CD4-positive, alpha-beta T cell (primary cell): Measurements from ENCODE around the gene IGF2BP2. TPM values are rescaled to one million over a fixed set of nuclear protein-coding genes. Genes with fewer than 3 reads are reported as not detected.

ENCODE experiments used
- ATAC-seq: fragments of 200-7000 bp; cut with Tn5 transposase; one replicate; pipeline ENCODE4 v1.10.0; 2022; ENCODE audit warnings: mild to moderate bottlenecking; ENCODE audit not compliant: poor library complexity
- CTCF ChIA-PET: fragments of 350-600 bp; sonication (Branson Sonifier 250); formaldehyde crosslinking; loops from one replicate; lab custom pipeline; 2021; ENCODE audit warnings: antibody characterized with exemption, inconsistent platforms; lab: Charles Lee
- POLR2A ChIA-PET: fragments of 350-600 bp; sonication (Branson Sonifier 250); formaldehyde crosslinking; loops from one replicate; lab custom pipeline; 2021; ENCODE audit warnings: antibody characterized with exemption, inconsistent platforms; lab: Charles Lee
- DNase-seq, 14 experiments: peaks; one replicate each; pipeline ENCODE4 v3.0.0-alpha.2; 2013 to 2020; ENCODE audit warnings: mixed read lengths in 2 of 14
- H3K27ac ChIP-seq, 2 donors: one replicate each; pipeline versions ENCODE4 v1.5.1 to v1.7.0; 2013; ENCODE audit warnings: low read length in 2 of 2, low read depth in 1 of 2, mild to moderate bottlenecking in 1 of 2
- H3K27me3 ChIP-seq, 2 experiments: 1 replicate in 1 of 2; 2 replicates in 1 of 2; pipeline versions ENCODE4 v1.6.1 to v1.7.0; 2013; ENCODE audit warnings: low read length in 2 of 2, control low read depth in 1 of 2, mild to moderate bottlenecking in 1 of 2, moderate library complexity in 1 of 2; ENCODE audit not compliant: insufficient read depth in 2 of 2, control insufficient read depth in 1 of 2
- H3K36me3 ChIP-seq: one replicate; pipeline ENCODE4 v1.6.1; 2013; ENCODE audit warnings: low read length, control low read depth; ENCODE audit not compliant: insufficient read depth
- H3K4me1 ChIP-seq: one replicate; pipeline ENCODE4 v1.6.1; 2013; ENCODE audit warnings: low read length, control low read depth; ENCODE audit not compliant: insufficient read depth
- H3K4me3 ChIP-seq: one replicate; pipeline ENCODE4 v1.5.1; 2013; ENCODE audit warnings: mild to moderate bottlenecking, low read length, moderate library complexity
- H3K9me3 ChIP-seq, 2 experiments: 1 replicate in 1 of 2; 2 replicates in 1 of 2; pipeline versions ENCODE4 v1.6.1 to v1.7.0; 2013; ENCODE audit warnings: low read length in 2 of 2, mild to moderate bottlenecking in 2 of 2, control low read depth in 1 of 2, moderate library complexity in 1 of 2; ENCODE audit not compliant: control insufficient read depth in 1 of 2, insufficient read depth in 1 of 2
- H3K27ac Mint-ChIP-seq: one replicate; pipeline ENCODE4 v1.8.0; 2020; ENCODE audit warnings: mixed read lengths
- H3K27me3 Mint-ChIP-seq: one replicate; pipeline ENCODE4 v1.8.0; 2021; ENCODE audit warnings: mixed read lengths
- H3K36me3 Mint-ChIP-seq: one replicate; pipeline ENCODE4 v1.8.0; 2021; ENCODE audit warnings: low read depth, mixed read lengths
- H3K4me1 Mint-ChIP-seq: one replicate; pipeline ENCODE4 v1.8.0; 2021; ENCODE audit warnings: low read depth, mixed read lengths
- H3K4me3 Mint-ChIP-seq: one replicate; pipeline ENCODE4 v1.8.0; 2020; ENCODE audit warnings: mild to moderate bottlenecking, mixed read lengths
- H3K9me3 Mint-ChIP-seq: one replicate; pipeline ENCODE4 v1.8.0; 2020; ENCODE audit warnings: mixed read lengths
- CTCF ChIP-seq: fragments of 200-600 bp; IDR thresholded peaks from one replicate; pipeline ENCODE4 v1.8.0; 2022; ENCODE audit warnings: antibody characterized with exemption, mild to moderate bottlenecking
- intact Hi-C, 2 experiments: fragments of 100-400 bp; cut with DNase I in 1 of 2; cut with micrococcal nuclease in 1 of 2; formaldehyde crosslinking; loops; one replicate each; pipeline versions ENCODE4 v1.15.1 to v1.9.0; 2023 to 2025; cut with DNase I, micrococcal nuclease
- total RNA-seq, 174 experiments: library from RNA in 2 of 174; stranded (reverse) in 2 of 174; gene quantifications; one replicate each; pipeline ENCODE4 v1.2.3 and lab custom pipeline; 2021 to 2026

Gene IGF2BP2
- total RNA-seq, 2 experiments from 2014 or later: 0.25 to 0.50 TPM

GRCh38 chr3:185613016-185613415 lies 211.8 kb downstream of the IGF2BP2 start:
- no peaks in the 10 kb centered on the region for H3K4me1 Mint-ChIP-seq
- no peaks in the 10 kb centered on the region for H3K9me3 Mint-ChIP-seq
- no peak for ATAC-seq
- no peak overlapping the region for H3K27ac Mint-ChIP-seq
- H3K27me3 Mint-ChIP-seq: no peaks in the 10 kb centered on the region
- H3K36me3 Mint-ChIP-seq: peaks cover 82% of the 10 kb centered on the region
- Histone ChIP-seq H3K4me3 (peak overlapping the region; percentile 19), H3K4me1 (no peaks in the 10 kb centered on the region), H3K9me3 (no peaks in the 10 kb centered on the region), H3K27me3 (no peaks in the 10 kb centered on the region), H3K27ac (peak overlapping the region in 1 of 2 donors; percentile 50), H3K36me3 (peaks cover 66% of the 10 kb centered on the region)
- intact Hi-C loops: no loop called here
- TF ChIP-seq CTCF: no peak
- H3K4me3 Mint-ChIP-seq: no peak overlapping the region
- peak in 1 of 14 experiments; percentile 23 for DNase-seq
- POLR2A ChIA-PET: no interaction called here
- CTCF ChIA-PET: interaction anchor here (0.7 kb wide), 1 partner anchor 25 kb away, joined by 3 read pairs; no protein-coding TSS in a partner anchor

GRCh38 chr3:185606196-185606595 lies 218.6 kb downstream of the IGF2BP2 start:
- no peak for DNase-seq
- Mint-ChIP-seq H3K4me1 (peaks cover 8% of the 10 kb centered on the region), H3K27me3 (no peaks in the 10 kb centered on the region), H3K27ac (no peak overlapping the region), H3K9me3 (no peaks in the 10 kb centered on the region), H3K4me3 (no peak overlapping the region), H3K36me3 (peaks cover 86% of the 10 kb centered on the region)
- Histone ChIP-seq H3K4me3 (no peak overlapping the region), H3K4me1 (no peaks in the 10 kb centered on the region), H3K36me3 (peaks cover 75% of the 10 kb centered on the region), H3K27ac (no peak overlapping the region), H3K27me3 (no peaks in the 10 kb centered on the region), H3K9me3 (no peaks in the 10 kb centered on the region)
- ChIA-PET POLR2A (interaction anchor here (0.7 to 0.9 kb wide), 2 partner anchors 19 to 674 kb away, joined by 3 to 6 read pairs; no protein-coding TSS in a partner anchor), CTCF (no interaction called here)
- intact Hi-C loops: no loop called here
- no peak for TF ChIP-seq CTCF
- ATAC-seq: no peak

- no peak for TF ChIP-seq CTCF
- H3K36me3 Mint-ChIP-seq: peaks cover 88% of the 10 kb centered on the region
Observed at GRCh38 chr3:185605566-185605965, 219.3 kb downstream of the IGF2BP2 start.

More at GRCh38 chr3:185605566-185605965, 219.3 kb downstream of the IGF2BP2 start:
- Histone ChIP-seq H3K4me3 (no peak overlapping the region), H3K4me1 (no peaks in the 10 kb centered on the region), H3K9me3 (no peaks in the 10 kb centered on the region), H3K27me3 (no peaks in the 10 kb centered on the region), H3K27ac (no peak overlapping the region), H3K36me3 (peaks cover 77% of the 10 kb centered on the region)
- CTCF ChIA-PET: no interaction called here
- intact Hi-C loops: no loop called here
- H3K27me3 Mint-ChIP-seq: no peaks in the 10 kb centered on the region
- no peak overlapping the region for H3K4me3 Mint-ChIP-seq
- POLR2A ChIA-PET: interaction anchor here (0.9 kb wide), 1 partner anchor 19 kb away, joined by 3 read pairs; no protein-coding TSS in a partner anchor
- H3K9me3 Mint-ChIP-seq: no peaks in the 10 kb centered on the region
- peaks cover 8% of the 10 kb centered on the region for H3K4me1 Mint-ChIP-seq
- no peak for ATAC-seq
- no peak overlapping the region for H3K27ac Mint-ChIP-seq
- no peak for DNase-seq
